Loucy (cell line): Measurements from ENCODE around the gene ZNF784.

Source experiments
- H2AFZ ChIP-seq: fragments of 200-600 bp; sonication (generic); 2 replicates; pipeline ENCODE4 v1.6.0; 2016; ENCODE audit warnings: antibody characterized with exemption, mild to moderate bottlenecking, low read length, moderate library complexity
- H3F3A ChIP-seq: fragments of 200-600 bp; 2 replicates; pipeline ENCODE4 v1.6.0; 2016; ENCODE audit warnings: antibody characterized with exemption, low read depth, mild to moderate bottlenecking
- H3K27me3 ChIP-seq: fragments of 200-600 bp; sonication (generic); 2 replicates; pipeline ENCODE4 v1.6.1; 2014; ENCODE audit warnings: low read length, mild to moderate bottlenecking; ENCODE audit not compliant: insufficient read depth, poor library complexity, severe bottlenecking
- H3K36me3 ChIP-seq: fragments of 200-600 bp; sonication (generic); 2 replicates; pipeline ENCODE4 v1.6.1; 2016; ENCODE audit warnings: low read length; ENCODE audit not compliant: insufficient read depth
- H3K4me1 ChIP-seq: fragments of 200-600 bp; sonication (generic); 2 replicates; pipeline ENCODE4 v1.5.1; 2014; ENCODE audit warnings: low read length, mild to moderate bottlenecking; ENCODE audit not compliant: insufficient read depth, poor library complexity, severe bottlenecking
- H3K4me2 ChIP-seq: fragments of 200-600 bp; sonication (generic); 2 replicates; pipeline ENCODE4 v1.6.0; 2014; ENCODE audit warnings: antibody characterized with exemption, low read length, low read depth, mild to moderate bottlenecking; ENCODE audit not compliant: poor library complexity, severe bottlenecking
- H3K4me3 ChIP-seq: fragments of 200-600 bp; sonication (generic); 2 replicates; pipeline ENCODE4 v1.5.1; 2014; ENCODE audit warnings: low read length, mild to moderate bottlenecking, mixed read lengths; ENCODE audit not compliant: poor library complexity, severe bottlenecking
- H3K79me2 ChIP-seq: fragments of 200-600 bp; sonication (generic); 2 replicates; pipeline ENCODE4 v1.6.1; 2014; ENCODE audit warnings: low read length; ENCODE audit not compliant: insufficient read depth
- H3K9ac ChIP-seq: fragments of 200-600 bp; sonication (generic); 2 replicates; pipeline ENCODE4 v1.6.0; 2014; ENCODE audit warnings: mild to moderate bottlenecking, low read depth, low read length, moderate library complexity; ENCODE audit not compliant: poor library complexity, severe bottlenecking
- H3K9me2 ChIP-seq: fragments of 200-600 bp; sonication (generic); replicated peaks from 2 replicates; pipeline ENCODE4 v1.6.1; 2016; ENCODE audit warnings: low read depth, low read length, mixed read lengths
- H3K9me3 ChIP-seq: fragments of 200-600 bp; sonication (generic); 2 replicates; pipeline ENCODE4 v1.6.1; 2014; ENCODE audit warnings: mild to moderate bottlenecking, antibody characterized with exemption, low read length, low read depth; ENCODE audit not compliant: insufficient read depth
- H4K20me1 ChIP-seq: fragments of 200-600 bp; sonication (generic); 2 replicates; pipeline ENCODE4 v1.6.0; 2014; ENCODE audit warnings: antibody characterized with exemption, low read length, mild to moderate bottlenecking; ENCODE audit not compliant: insufficient read depth, poor library complexity, severe bottlenecking
- EZH2phosphoT487 ChIP-seq: fragments of 200-600 bp; IDR thresholded peaks from 2 replicates; pipeline ENCODE4 v1.6.1; 2018; ENCODE audit warnings: antibody characterized with exemption, mild to moderate bottlenecking, moderate library complexity, borderline replicate concordance
- TF ChIP-seq, protein P1 (sequence below): fragments of 200-600 bp; sonication (generic); conservative IDR thresholded peaks from 2 replicates; pipeline ENCODE4 v1.5.1; 2014; ENCODE audit warnings: mild to moderate bottlenecking, antibody characterized with exemption, low read length

ZNF784 gene

DNA sequence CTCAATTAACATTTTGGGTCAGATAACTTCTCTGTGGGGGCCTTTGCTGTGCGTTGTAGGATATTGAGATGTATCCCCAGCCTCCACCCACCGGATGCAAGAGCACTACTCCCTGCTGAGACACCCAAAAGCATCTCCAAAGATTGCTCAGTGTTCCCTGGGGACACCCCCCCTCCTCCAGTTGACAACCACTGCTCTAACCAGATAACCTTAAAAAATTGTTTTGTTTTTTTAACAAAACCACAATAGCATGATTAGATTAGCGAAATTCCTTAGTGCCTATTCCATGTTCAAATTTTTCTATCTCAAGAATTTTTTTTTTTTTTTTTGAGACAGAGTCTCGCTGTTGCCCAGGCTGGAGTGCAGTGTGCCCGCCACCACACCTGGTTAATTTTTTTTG, 48.1 kb upstream of the ZNF784 start:
- Histone ChIP-seq H3K4me2 (no peak overlapping the region), H2AFZ (no peak overlapping the region), H3K79me2 (peaks cover 89% of the 10 kb centered on the region), H3K4me3 (no peak overlapping the region), H3K27me3 (no peaks in the 10 kb centered on the region), H4K20me1 (peaks cover 86% of the 10 kb centered on the region), H3K36me3 (peaks cover 86% of the 10 kb centered on the region), H3K4me1 (peaks cover 4% of the 10 kb centered on the region), H3K9me2 (no peaks in the 10 kb centered on the region), H3K9ac (no peak overlapping the region), H3K9me3 (no peaks in the 10 kb centered on the region), H3F3A (peaks cover 5% of the 10 kb centered on the region; the same call in 1 of the 2 replicates)
- no peak for TF ChIP-seq EZH2phosphoT487
- TF ChIP-seq, protein P1, sequence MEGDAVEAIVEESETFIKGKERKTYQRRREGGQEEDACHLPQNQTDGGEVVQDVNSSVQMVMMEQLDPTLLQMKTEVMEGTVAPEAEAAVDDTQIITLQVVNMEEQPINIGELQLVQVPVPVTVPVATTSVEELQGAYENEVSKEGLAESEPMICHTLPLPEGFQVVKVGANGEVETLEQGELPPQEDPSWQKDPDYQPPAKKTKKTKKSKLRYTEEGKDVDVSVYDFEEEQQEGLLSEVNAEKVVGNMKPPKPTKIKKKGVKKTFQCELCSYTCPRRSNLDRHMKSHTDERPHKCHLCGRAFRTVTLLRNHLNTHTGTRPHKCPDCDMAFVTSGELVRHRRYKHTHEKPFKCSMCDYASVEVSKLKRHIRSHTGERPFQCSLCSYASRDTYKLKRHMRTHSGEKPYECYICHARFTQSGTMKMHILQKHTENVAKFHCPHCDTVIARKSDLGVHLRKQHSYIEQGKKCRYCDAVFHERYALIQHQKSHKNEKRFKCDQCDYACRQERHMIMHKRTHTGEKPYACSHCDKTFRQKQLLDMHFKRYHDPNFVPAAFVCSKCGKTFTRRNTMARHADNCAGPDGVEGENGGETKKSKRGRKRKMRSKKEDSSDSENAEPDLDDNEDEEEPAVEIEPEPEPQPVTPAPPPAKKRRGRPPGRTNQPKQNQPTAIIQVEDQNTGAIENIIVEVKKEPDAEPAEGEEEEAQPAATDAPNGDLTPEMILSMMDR, result no peak

- H3K9ac ChIP-seq, result no peak overlapping the region
- no peak overlapping the region for H3K4me3 ChIP-seq
- no peaks in the 10 kb centered on the region for H3K4me1 ChIP-seq
- H3K36me3 ChIP-seq, result peaks cover 87% of the 10 kb centered on the region
- H3K79me2 ChIP-seq, result peaks cover 89% of the 10 kb centered on the region
- H3F3A ChIP-seq, result peaks cover 5% of the 10 kb centered on the region; the same call in 1 of the 2 replicates
- peaks cover 92% of the 10 kb centered on the region for H4K20me1 ChIP-seq
- H3K9me2 ChIP-seq, result no peaks in the 10 kb centered on the region
- no peaks in the 10 kb centered on the region for H3K9me3 ChIP-seq
- no peaks in the 10 kb centered on the region for H3K27me3 ChIP-seq
- TF ChIP-seq, protein P1, result no peak
- TF ChIP-seq EZH2phosphoT487, result no peak
- no peak overlapping the region for H3K4me2 ChIP-seq
- no peak overlapping the region for H2AFZ ChIP-seq
Observed at GRCh38 chr19:55671054-55671378, 46.6 kb upstream of the ZNF784 start.

DNA sequence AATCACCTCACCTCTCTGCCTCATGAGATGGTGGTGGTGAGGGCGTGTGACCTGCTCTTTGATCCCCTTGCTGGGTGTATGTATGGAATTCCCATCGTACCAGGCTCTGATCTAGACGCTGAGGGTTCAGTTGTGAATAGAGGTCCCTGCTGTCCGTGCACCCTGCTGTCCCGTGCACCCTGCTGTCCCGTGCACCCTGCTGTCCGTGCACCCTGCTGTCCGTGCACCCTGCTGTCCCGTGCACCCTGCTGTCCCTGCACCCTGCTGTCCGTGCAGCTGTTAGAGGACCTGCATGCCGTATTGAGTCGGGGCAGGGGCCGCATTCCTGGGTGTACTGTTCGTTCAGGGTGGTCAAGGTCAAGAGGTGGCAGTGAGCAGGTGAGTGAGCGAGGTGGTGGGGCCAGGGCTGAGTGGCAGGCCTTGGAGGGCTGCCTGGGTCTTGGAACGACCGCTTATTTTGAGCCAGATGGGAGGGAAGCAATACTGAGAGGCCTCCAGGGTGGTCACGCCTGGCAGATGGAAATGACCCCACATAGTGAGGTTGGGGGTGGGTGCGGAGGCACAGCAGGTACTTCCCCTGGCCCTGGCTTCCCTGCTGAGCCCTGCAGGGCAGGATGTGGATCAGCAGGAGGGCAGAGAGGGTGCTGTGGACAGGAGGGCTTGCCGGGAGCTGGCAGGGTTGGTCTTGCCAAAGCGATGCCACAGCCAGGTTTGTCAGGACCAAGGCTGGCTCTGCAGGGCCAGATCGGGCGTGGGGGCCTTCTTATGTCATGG, 46.1 kb upstream of the ZNF784 start:
- H3K9me2 ChIP-seq, result no peaks in the 10 kb centered on the region
- no peaks in the 10 kb centered on the region for H3K4me1 ChIP-seq
- no peaks in the 10 kb centered on the region for H3K9me3 ChIP-seq
- H3K36me3 ChIP-seq, result peaks cover 86% of the 10 kb centered on the region
- H4K20me1 ChIP-seq, result peaks cover 92% of the 10 kb centered on the region
- H3K9ac ChIP-seq, result no peak overlapping the region
- TF ChIP-seq, protein P1, result no peak
- TF ChIP-seq EZH2phosphoT487, result no peak
- no peak overlapping the region for H3K4me2 ChIP-seq
- peaks cover 88% of the 10 kb centered on the region for H3K79me2 ChIP-seq
- peaks cover 5% of the 10 kb centered on the region; the same call in 1 of the 2 replicates for H3F3A ChIP-seq
- H3K27me3 ChIP-seq, result no peaks in the 10 kb centered on the region
- H2AFZ ChIP-seq, result no peak overlapping the region
- H3K4me3 ChIP-seq, result no peak overlapping the region
